ENCODE measurements around the gene PSPC1. TPM values are rescaled to one million over a fixed set of nuclear protein-coding genes. Genes with fewer than 3 reads are reported as not detected.

The PSPC1 gene
- total RNA-seq, 4 donors from 2014 or later, result 35.7 to 73.4 (median 45.6) TPM

GRCh38 chr13:19763618-19764017 is 19.1 kb downstream of the PSPC1 start:
- no peaks in the 10 kb centered on the region for H3K27me3 ChIP-seq
- DNase-seq, result no peak
- H3K27ac ChIP-seq, result no peak overlapping the region
- no peak overlapping the region for H3K4me3 ChIP-seq
- 83 to 90% methylated on average over 10 of the region's 10 CpGs for WGBS, 2 donors
- TF ChIP-seq, protein P1, sequence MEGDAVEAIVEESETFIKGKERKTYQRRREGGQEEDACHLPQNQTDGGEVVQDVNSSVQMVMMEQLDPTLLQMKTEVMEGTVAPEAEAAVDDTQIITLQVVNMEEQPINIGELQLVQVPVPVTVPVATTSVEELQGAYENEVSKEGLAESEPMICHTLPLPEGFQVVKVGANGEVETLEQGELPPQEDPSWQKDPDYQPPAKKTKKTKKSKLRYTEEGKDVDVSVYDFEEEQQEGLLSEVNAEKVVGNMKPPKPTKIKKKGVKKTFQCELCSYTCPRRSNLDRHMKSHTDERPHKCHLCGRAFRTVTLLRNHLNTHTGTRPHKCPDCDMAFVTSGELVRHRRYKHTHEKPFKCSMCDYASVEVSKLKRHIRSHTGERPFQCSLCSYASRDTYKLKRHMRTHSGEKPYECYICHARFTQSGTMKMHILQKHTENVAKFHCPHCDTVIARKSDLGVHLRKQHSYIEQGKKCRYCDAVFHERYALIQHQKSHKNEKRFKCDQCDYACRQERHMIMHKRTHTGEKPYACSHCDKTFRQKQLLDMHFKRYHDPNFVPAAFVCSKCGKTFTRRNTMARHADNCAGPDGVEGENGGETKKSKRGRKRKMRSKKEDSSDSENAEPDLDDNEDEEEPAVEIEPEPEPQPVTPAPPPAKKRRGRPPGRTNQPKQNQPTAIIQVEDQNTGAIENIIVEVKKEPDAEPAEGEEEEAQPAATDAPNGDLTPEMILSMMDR (IDR thresholded peaks at IDR 0.05), result no peak
- TF ChIP-seq POLR2A (IDR thresholded peaks at IDR 0.05), result no peak
- peaks cover 0 to 74% (median 3%) of the 10 kb centered on the region in 3 donors for H3K36me3 ChIP-seq
- intact Hi-C loops (cut with DNase I), result no loop called here
- H3K4me1 ChIP-seq, result peaks cover 0 to 40% (median 0%) of the 10 kb centered on the region in 3 donors
- H3K9me3 ChIP-seq, result no peaks in the 10 kb centered on the region

DNA sequence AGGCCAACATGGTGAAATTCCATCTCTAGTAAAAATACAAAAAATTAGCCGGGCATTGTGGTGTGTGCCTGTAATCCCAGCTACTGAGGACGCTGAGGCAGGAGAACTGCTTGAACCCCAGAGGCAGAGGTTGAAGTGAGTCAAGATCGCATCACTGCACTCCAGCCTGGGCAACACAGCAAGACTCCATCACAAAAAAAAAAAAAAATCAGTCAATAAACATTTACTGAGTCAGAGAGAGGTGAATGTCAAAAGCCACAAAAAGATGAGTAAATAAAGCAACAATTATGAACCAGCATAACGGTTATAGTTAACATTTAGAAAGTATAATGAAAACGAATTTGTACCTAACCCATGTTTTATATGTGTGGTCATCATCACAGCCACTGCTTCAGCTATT is 23.1 kb downstream of the PSPC1 start:
- Histone ChIP-seq H3K9me3 (no peaks in the 10 kb centered on the region), H3K4me1 (peaks cover 0 to 13% (median 0%) of the 10 kb centered on the region in 3 donors), H3K27ac (no peak overlapping the region), H3K27me3 (no peaks in the 10 kb centered on the region), H3K36me3 (peaks cover 0 to 85% (median 14%) of the 10 kb centered on the region in 3 donors), H3K4me3 (no peak overlapping the region)
- WGBS, 2 donors, result 76 to 87% methylated on average over 3 to 5 of the region's 5 CpGs
- intact Hi-C loops (cut with DNase I), result no loop called here
- no peak for DNase-seq
- no peak for TF ChIP-seq POLR2A (IDR thresholded peaks at IDR 0.05)
- TF ChIP-seq, protein P1 (IDR thresholded peaks at IDR 0.05), result no peak

- Histone ChIP-seq H3K4me1 (no peaks in the 10 kb centered on the region), H3K27me3 (no peaks in the 10 kb centered on the region), H3K4me3 (no peak overlapping the region), H3K27ac (no peak overlapping the region), H3K9me3 (no peaks in the 10 kb centered on the region), H3K36me3 (peaks cover 0 to 87% (median 14%) of the 10 kb centered on the region in 3 donors)
- intact Hi-C loops (cut with DNase I), result no loop called here
- 86 to 93% methylated on average over 5 of the region's 5 CpGs for WGBS, 2 donors
- no peak for DNase-seq
- TF ChIP-seq POLR2A (IDR thresholded peaks at IDR 0.05), result no peak
Measured at GRCh38 chr13:19742643-19743042, 40.1 kb downstream of the PSPC1 start.

- Histone ChIP-seq H3K4me1 (peaks cover 0 to 7% (median 0%) of the 10 kb centered on the region in 3 donors), H3K27ac (no peak overlapping the region), H3K4me3 (no peak overlapping the region), H3K27me3 (no peaks in the 10 kb centered on the region), H3K36me3 (peaks cover 0 to 90% (median 14%) of the 10 kb centered on the region in 3 donors), H3K9me3 (no peaks in the 10 kb centered on the region)
- TF ChIP-seq POLR2A (IDR thresholded peaks at IDR 0.05), result no peak
- TF ChIP-seq, protein P1 (IDR thresholded peaks at IDR 0.05), result no peak
- DNase-seq, result no peak
- intact Hi-C loops (cut with DNase I), result no loop called here
- 85 to 89% methylated on average over 4 of the region's 4 CpGs for WGBS, 2 donors
Measured at GRCh38 chr13:19737844-19738557, 44.7 kb downstream of the PSPC1 start.

- H3K9me3 ChIP-seq, result no peaks in the 10 kb centered on the region
- H3K4me3 ChIP-seq, result no peak overlapping the region
- WGBS, 2 donors, result 45 to 85% methylated on average over 1 of the region's 1 CpG
- peaks cover 0 to 66% (median 0%) of the 10 kb centered on the region in 3 donors for H3K36me3 ChIP-seq
- TF ChIP-seq POLR2A (IDR thresholded peaks at IDR 0.05), result no peak
- TF ChIP-seq, protein P1 (IDR thresholded peaks at IDR 0.05), result no peak
- no peak for DNase-seq
- intact Hi-C loops (cut with DNase I), result no loop called here
- no peaks in the 10 kb centered on the region for H3K4me1 ChIP-seq
- H3K27ac ChIP-seq, result no peak overlapping the region
- H3K27me3 ChIP-seq, result no peaks in the 10 kb centered on the region
Measured at GRCh38 chr13:19726611-19727010, 56.1 kb downstream of the PSPC1 start.
